Body of pancreas (tissue), 4 donors: Measurements from ENCODE around the gene GRM8. TPM values are rescaled to one million over a fixed set of nuclear protein-coding genes. Genes with fewer than 3 reads are reported as not detected.

Experiments
- ATAC-seq: fragments of 150-250 bp; one replicate; pipeline ENCODE4 v1.9.1; 2016
- DNase-seq, 4 donors: peaks; one replicate each; pipeline ENCODE4 v3.0.0-alpha.2; 2019
- H3K27ac ChIP-seq, 4 donors: fragments of 200-600 bp; sonication (generic); 1 replicate in 3 of 4; 2 replicates in 1 of 4; pipeline versions ENCODE4 v1.5.1 to v1.6.1; 2016 to 2019; ENCODE audit warnings: mild to moderate bottlenecking in 1 of 4, mixed read lengths in 1 of 4, moderate library complexity in 1 of 4
- H3K27me3 ChIP-seq, 2 donors: fragments of 200-600 bp; sonication (generic); one replicate each; pipeline ENCODE4 v1.6.0; 2016; ENCODE audit warnings: mild to moderate bottlenecking in 1 of 2
- H3K36me3 ChIP-seq, 2 donors: fragments of 200-600 bp; sonication (generic); replicated peaks in 1 of 2; 2 replicates each; pipeline ENCODE4 v1.5.1; 2016; ENCODE audit warnings: low read depth in 2 of 2; ENCODE audit not compliant: insufficient read depth in 1 of 2
- H3K4me1 ChIP-seq: fragments of 200-600 bp; sonication (generic); one replicate; pipeline ENCODE4 v1.6.0; 2016
- H3K4me3 ChIP-seq, 2 donors: fragments of 200-600 bp; sonication (generic); 1 replicate in 1 of 2; 2 replicates in 1 of 2; pipeline ENCODE4 v1.5.1; 2016 to 2019
- H3K9me3 ChIP-seq, 3 donors: fragments of 200-600 bp; sonication (generic); 1 replicate in 2 of 3; 2 replicates in 1 of 3; pipeline ENCODE4 v1.5.1; 2016
- CTCF ChIP-seq, 7 experiments: fragments of 450-650 bp in 4 of 7; fragments of 200-600 bp in 3 of 7; sonication (generic) in 3 of 7; IDR thresholded peaks; one replicate each; pipeline ENCODE4 v1.5.1; 2016 to 2019; ENCODE audit warnings: antibody characterized with exemption in 7 of 7
- POLR2A ChIP-seq, 3 donors: fragments of 450-650 bp; IDR thresholded peaks; one replicate each; pipeline ENCODE4 v1.6.1; 2016; ENCODE audit warnings: antibody characterized with exemption in 3 of 3, mild to moderate bottlenecking in 2 of 3
- WGBS, 2 donors: methylation state at CpG; one replicate each; pipeline ENCODE4 v1.1.5; 2017; 5-methylcytosine and 5-hydroxymethylcytosine counted together
- intact Hi-C: fragments of 100-400 bp; cut with DNase I; formaldehyde crosslinking; loops from one replicate; pipeline ENCODE4 v1.15.1; 2023
- total RNA-seq, 2 donors: library from RNA; depleted of rRNA; stranded (reverse); fragments of >200 nt; gene quantifications; one replicate each; pipeline ENCODE4 v1.1.0, GENCODE V29; 2016

Gene GRM8
- total RNA-seq, 2 donors from 2014 or later = 2.3 TPM; not detected in 1

- no peak for TF ChIP-seq POLR2A (IDR thresholded peaks at IDR 0.05)
- no peak for TF ChIP-seq CTCF (IDR thresholded peaks at IDR 0.05)
- H3K4me1 ChIP-seq = no peaks in the 10 kb centered on the region
- no peak overlapping the region for H3K4me3 ChIP-seq
- no peak for ATAC-seq
- no peak overlapping the region for H3K27ac ChIP-seq
- DNase-seq = no peak
- H3K27me3 ChIP-seq = no peaks in the 10 kb centered on the region
- intact Hi-C loops = no loop called here
- no peaks in the 10 kb centered on the region for H3K36me3 ChIP-seq
- H3K9me3 ChIP-seq = no peaks in the 10 kb centered on the region
Measured at GRCh38 chr7:126843883-126844282, 408.9 kb downstream of the GRM8 start.

- no peaks in the 10 kb centered on the region for H3K9me3 ChIP-seq
- no peaks in the 10 kb centered on the region for H3K36me3 ChIP-seq
- DNase-seq (no peak), ATAC-seq (no peak)
- 34 to 55% methylated on average over 2 of the region's 2 CpGs for WGBS, 2 donors
- no peaks in the 10 kb centered on the region for H3K4me1 ChIP-seq
- no peak overlapping the region for H3K27ac ChIP-seq
- no peak overlapping the region for H3K4me3 ChIP-seq
- intact Hi-C loops = no loop called here
- no peak for TF ChIP-seq POLR2A (IDR thresholded peaks at IDR 0.05)
- TF ChIP-seq CTCF (IDR thresholded peaks at IDR 0.05) = no peak
- H3K27me3 ChIP-seq = no peaks in the 10 kb centered on the region
Measured at GRCh38 chr7:126843336-126843735, 409.4 kb downstream of the GRM8 start.

GRCh38 chr7:126842451-126842850 is 410.3 kb downstream of the GRM8 start:
- H3K27ac ChIP-seq = no peak overlapping the region
- H3K9me3 ChIP-seq = no peaks in the 10 kb centered on the region
- 83% methylated on average over 1 of the region's 1 CpG for WGBS, 2 donors
- TF ChIP-seq CTCF (IDR thresholded peaks at IDR 0.05) = no peak
- TF ChIP-seq POLR2A (IDR thresholded peaks at IDR 0.05) = no peak
- H3K4me3 ChIP-seq = no peak overlapping the region
- H3K36me3 ChIP-seq = no peaks in the 10 kb centered on the region
- H3K27me3 ChIP-seq = no peaks in the 10 kb centered on the region
- DNase-seq (no peak), ATAC-seq (no peak)
- intact Hi-C loops = no loop called here
- no peaks in the 10 kb centered on the region for H3K4me1 ChIP-seq

GRCh38 chr7:126840869-126841268 is 411.9 kb downstream of the GRM8 start:
- ATAC-seq = no peak
- H3K4me1 ChIP-seq = no peaks in the 10 kb centered on the region
- no peak for TF ChIP-seq CTCF (IDR thresholded peaks at IDR 0.05)

GRCh38 chr7:126839624-126840023 is 413.1 kb downstream of the GRM8 start:
- no peaks in the 10 kb centered on the region for H3K4me1 ChIP-seq
- 83 to 96% methylated on average over 1 of the region's 1 CpG for WGBS, 2 donors
- intact Hi-C loops = no loop called here
- no peaks in the 10 kb centered on the region for H3K27me3 ChIP-seq
- no peak overlapping the region for H3K27ac ChIP-seq
- H3K36me3 ChIP-seq = no peaks in the 10 kb centered on the region
- ATAC-seq (no peak), DNase-seq (no peak)
- TF ChIP-seq CTCF (IDR thresholded peaks at IDR 0.05) (no peak), POLR2A (IDR thresholded peaks at IDR 0.05) (no peak)
- no peak overlapping the region for H3K4me3 ChIP-seq
- no peaks in the 10 kb centered on the region for H3K9me3 ChIP-seq

More at GRCh38 chr7:126840869-126841268, 411.9 kb downstream of the GRM8 start:
- Histone ChIP-seq H3K9me3 (no peaks in the 10 kb centered on the region), H3K36me3 (no peaks in the 10 kb centered on the region), H3K4me3 (no peak overlapping the region), H3K27me3 (no peaks in the 10 kb centered on the region), H3K27ac (no peak overlapping the region)
- DNase-seq = no peak
- intact Hi-C loops = no loop called here
